GM12878 (cell line): ENCODE results near the gene VRTN. TPM values are rescaled to one million over a fixed set of nuclear protein-coding genes. Genes with fewer than 3 reads are reported as not detected.

Experiments
- ATAC-seq: fragments of 200-7000 bp; cut with Tn5 transposase; 3 replicates; pipeline ENCODE4 v1.9.1; 2020; ENCODE audit warnings: mild to moderate bottlenecking, moderate library complexity
- BruUV-seq: library from RNA; stranded (reverse); fragments of 400-500 nt; replicated peaks from 2 replicates; lab custom pipeline; 2021; lab: Mats Ljungman, UMichigan
- CTCF ChIA-PET: fragments of 300-600 bp; sonication (Branson Sonifier 250); formaldehyde crosslinking; extraction: SDS; loops from one replicate; lab custom pipeline; 2021; ENCODE audit warnings: inconsistent platforms; lab: Yijun Ruan, JAX
- POLR2A ChIA-PET: fragments of 350-600 bp; formaldehyde crosslinking; extraction: SDS; loops from one replicate; lab custom pipeline; 2021; ENCODE audit warnings: inconsistent platforms; lab: Charles Lee
- RAD21 ChIA-PET: fragments of 300-600 bp; sonication (Branson Sonifier 250); formaldehyde crosslinking; loops from one replicate; lab custom pipeline; 2023; ENCODE audit warnings: antibody characterized with exemption; ENCODE audit not compliant: unreplicated experiment; lab: Charles Lee
- SMC1A ChIA-PET: fragments of 300-600 bp; sonication (Branson Sonifier 250); formaldehyde crosslinking; loops from one replicate; lab custom pipeline; 2023; ENCODE audit not compliant: unreplicated experiment, uncharacterized antibody; lab: Charles Lee
- DNase-seq: peaks from one replicate; pipeline ENCODE4 v3.0.0-alpha.2; 2011; ENCODE audit warnings: low read depth, low spot score
- FAIRE-seq: peaks from 3 replicates; lab custom pipeline; 2011; peaks lifted over from hg19 to GRCh38; lab: Jason Lieb, UNC
- H2AFZ ChIP-seq: 2 replicates; pipeline ENCODE4 v1.6.0; 2011; ENCODE audit warnings: low read depth, low read length, control low read depth; ENCODE audit not compliant: control insufficient read depth
- H3K27ac ChIP-seq: 2 replicates; pipeline ENCODE4 v1.5.1; 2011; ENCODE audit warnings: control low read depth; ENCODE audit not compliant: control insufficient read depth, insufficient read depth
- H3K27me3 ChIP-seq, 2 experiments: replicated peaks in 1 of 2; 2 replicates each; pipeline versions ENCODE4 v1.6.0 to v1.6.1; 2011; ENCODE audit warnings: low read length in 1 of 2; ENCODE audit not compliant: control insufficient read depth in 2 of 2, insufficient read depth in 2 of 2
- H3K36me3 ChIP-seq, 2 experiments: 2 replicates each; pipeline ENCODE4 v1.5.1; 2011; ENCODE audit warnings: low read length in 1 of 2; ENCODE audit not compliant: control insufficient read depth in 2 of 2, insufficient read depth in 2 of 2
- H3K4me1 ChIP-seq: 2 replicates; pipeline ENCODE4 v1.6.1; 2011; ENCODE audit warnings: mild to moderate bottlenecking, low read length, moderate library complexity, mixed read lengths; ENCODE audit not compliant: control insufficient read depth, insufficient read depth
- H3K4me2 ChIP-seq: 2 replicates; pipeline ENCODE4 v1.6.0; 2011; ENCODE audit warnings: control low read depth; ENCODE audit not compliant: control insufficient read depth, insufficient read depth
- H3K4me3 ChIP-seq: fragments of 200-600 bp; sonication (generic); 2 replicates; pipeline ENCODE4 v1.5.1; 2016
- H3K79me2 ChIP-seq: 2 replicates; pipeline ENCODE4 v1.6.0; 2011; ENCODE audit warnings: low read length; ENCODE audit not compliant: control insufficient read depth, insufficient read depth
- H3K9ac ChIP-seq: 2 replicates; pipeline ENCODE4 v1.8.0; 2011; ENCODE audit warnings: low read length, control low read depth, mixed read lengths; ENCODE audit not compliant: control insufficient read depth, insufficient read depth
- H3K9me3 ChIP-seq: replicated peaks from 3 replicates; pipeline ENCODE4 v1.5.1; 2011; ENCODE audit warnings: mild to moderate bottlenecking, low read length; ENCODE audit not compliant: control insufficient read depth, insufficient read depth
- H4K20me1 ChIP-seq: 2 replicates; pipeline ENCODE4 v1.6.0; 2011; ENCODE audit not compliant: control insufficient read depth, insufficient read depth
- BCL11A ChIP-seq: IDR thresholded peaks from 2 replicates; pipeline ENCODE4 v1.6.1; 2011; ENCODE audit warnings: low read depth, low read length
- CHD1 ChIP-seq: IDR thresholded peaks from 2 replicates; pipeline ENCODE4 v1.6.1; 2012; ENCODE audit warnings: low read depth, low read length, improper control_type of control experiment
- FOXK2 ChIP-seq: fragments of 450-650 bp; IDR thresholded peaks from 2 replicates; pipeline ENCODE4 v1.6.1; 2017; ENCODE audit warnings: mild to moderate bottlenecking, moderate library complexity
- GABPA ChIP-seq: IDR thresholded peaks from 2 replicates; pipeline ENCODE4 v1.6.1; 2014; ENCODE audit warnings: antibody characterized with exemption, low read depth, mild to moderate bottlenecking, inconsistent platforms
- IKZF1 ChIP-seq: fragments of 450-650 bp; conservative IDR thresholded peaks from 2 replicates; pipeline ENCODE4 v1.6.1; 2017; ENCODE audit warnings: antibody characterized with exemption, mild to moderate bottlenecking
- MTA2 ChIP-seq: fragments of 450-650 bp; IDR thresholded peaks from 2 replicates; pipeline ENCODE4 v1.6.1; 2016; ENCODE audit warnings: low read depth, mild to moderate bottlenecking, moderate library complexity
- PAX8 ChIP-seq: fragments of 450-650 bp; IDR thresholded peaks from 2 replicates; pipeline ENCODE4 v1.6.1; 2017; ENCODE audit warnings: mild to moderate bottlenecking, moderate library complexity
- RAD51 ChIP-seq: fragments of 450-650 bp; IDR thresholded peaks from 2 replicates; pipeline ENCODE4 v1.6.1; 2016; ENCODE audit warnings: moderate library complexity, mild to moderate bottlenecking, inconsistent platforms
- TCF3 ChIP-seq: IDR thresholded peaks from 2 replicates; pipeline ENCODE4 v1.6.1; 2012; ENCODE audit warnings: low read depth, mild to moderate bottlenecking, low read length, borderline replicate concordance; ENCODE audit not compliant: insufficient read depth
- YY1 ChIP-seq: IDR thresholded peaks from 2 replicates; pipeline ENCODE4 v1.6.1; 2011; ENCODE audit warnings: low read depth, mild to moderate bottlenecking, low read length
- ZSCAN29 ChIP-seq: fragments of 450-650 bp; IDR thresholded peaks from 2 replicates; pipeline ENCODE4 v1.6.1; 2017; ENCODE audit warnings: mild to moderate bottlenecking, moderate library complexity
- WGBS: methylation state at CpG from one replicate; pipeline ENCODE4 v1.1.6; 2016; ENCODE audit warnings: low lambda C conversion rate; ENCODE audit not compliant: insufficient replicate concordance, insufficient coverage; ENCODE audit errors: missing lambda C conversion rate; 5-methylcytosine and 5-hydroxymethylcytosine counted together
- in situ Hi-C: fragments of 300-500 bp; cut with MboI; formaldehyde crosslinking; loops from 9 replicates; pipeline ENCODE4 v1.14.3; 2018; ENCODE audit warnings: mixed read lengths
- intact Hi-C: fragments of 100-400 bp; cut with micrococcal nuclease; formaldehyde crosslinking; loops from one replicate; pipeline ENCODE4 v1.14.2; 2022; ENCODE audit not compliant: unreplicated experiment
- polyA plus RNA-seq, 11 experiments: library from polyadenylated mRNA; depleted of rRNA in 4 of 11; unstranded in 6 of 11; stranded (reverse) in 5 of 11; fragments of >200 nt; fragmentation: Nextera tagmentation in 4 of 11; fragmentation: Illumina TruSeq in 1 of 11; extraction: Ambion mirVana in 4 of 11; extraction: Trizol in 1 of 11; gene quantifications; 1 replicate in 1 of 11; 2 replicates in 10 of 11; pipeline versions ENCODE4 v1.2.1 to v1.2.3, GENCODE V29; 2011 to 2016; ENCODE audit warnings: inconsistent platforms in 2 of 11, missing spikeins in 2 of 11, low read depth in 1 of 11
- total RNA-seq, 4 experiments: library from RNA; depleted of rRNA in 3 of 4; stranded (reverse); fragments of >200 nt in 3 of 4; fragmentation: Illumina TruSeq in 1 of 4; extraction: Trizol in 1 of 4; gene quantifications; 2 replicates each; pipeline versions ENCODE4 v1.2.1 to v1.2.3, GENCODE V29; 2013 to 2021
- TF ChIP-seq, protein P1 (sequence below): fragments of 450-650 bp; formaldehyde crosslinking; IDR thresholded peaks from 2 replicates; pipeline ENCODE4 v1.4.0; 2020; ENCODE audit warnings: mild to moderate bottlenecking, moderate library complexity
- TF ChIP-seq, protein P2 (sequence below): IDR thresholded peaks from 2 replicates; pipeline ENCODE4 v1.6.1; 2012; ENCODE audit warnings: improper control_type of control experiment, low read depth, low read length; ENCODE audit not compliant: insufficient replicate concordance

VRTN gene
- total and polyA plus RNA-seq, 10 of the 15 experiments (the other 5 are each of a cell fraction or from before 2014, with no cell fraction given) = 0.31 TPM; not detected in 9

DNA sequence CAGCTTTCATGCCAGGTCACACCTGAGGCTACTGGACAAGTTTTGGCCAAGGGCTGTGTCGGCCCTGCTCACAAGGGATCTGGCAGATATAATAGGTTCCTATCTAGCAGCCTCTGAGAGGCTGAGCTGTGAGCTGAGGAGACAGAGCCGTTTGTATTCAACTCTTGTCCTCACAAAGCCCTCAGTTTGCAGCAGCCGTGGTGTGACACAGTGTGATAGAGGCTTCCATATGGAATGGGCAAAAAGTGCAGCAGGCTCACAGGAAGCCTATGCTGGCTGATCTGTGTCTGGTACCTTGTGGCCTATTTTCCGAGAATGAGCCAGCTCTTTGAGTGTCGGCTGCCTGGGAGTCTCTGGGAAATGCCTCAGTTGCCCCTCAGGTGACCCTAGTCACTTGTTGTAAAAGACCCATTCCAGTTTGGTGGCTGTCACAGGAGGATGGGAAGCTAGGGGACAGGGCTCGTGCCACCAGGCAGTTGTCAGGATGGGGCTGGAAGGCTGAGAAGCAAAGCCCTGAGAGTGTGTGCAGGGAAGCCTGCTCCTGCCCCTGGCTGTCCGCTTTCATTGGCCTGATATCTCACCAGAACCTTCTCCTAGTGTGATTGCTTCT, 16.1 kb downstream of the VRTN start (continued):
- TF ChIP-seq, protein P1, sequence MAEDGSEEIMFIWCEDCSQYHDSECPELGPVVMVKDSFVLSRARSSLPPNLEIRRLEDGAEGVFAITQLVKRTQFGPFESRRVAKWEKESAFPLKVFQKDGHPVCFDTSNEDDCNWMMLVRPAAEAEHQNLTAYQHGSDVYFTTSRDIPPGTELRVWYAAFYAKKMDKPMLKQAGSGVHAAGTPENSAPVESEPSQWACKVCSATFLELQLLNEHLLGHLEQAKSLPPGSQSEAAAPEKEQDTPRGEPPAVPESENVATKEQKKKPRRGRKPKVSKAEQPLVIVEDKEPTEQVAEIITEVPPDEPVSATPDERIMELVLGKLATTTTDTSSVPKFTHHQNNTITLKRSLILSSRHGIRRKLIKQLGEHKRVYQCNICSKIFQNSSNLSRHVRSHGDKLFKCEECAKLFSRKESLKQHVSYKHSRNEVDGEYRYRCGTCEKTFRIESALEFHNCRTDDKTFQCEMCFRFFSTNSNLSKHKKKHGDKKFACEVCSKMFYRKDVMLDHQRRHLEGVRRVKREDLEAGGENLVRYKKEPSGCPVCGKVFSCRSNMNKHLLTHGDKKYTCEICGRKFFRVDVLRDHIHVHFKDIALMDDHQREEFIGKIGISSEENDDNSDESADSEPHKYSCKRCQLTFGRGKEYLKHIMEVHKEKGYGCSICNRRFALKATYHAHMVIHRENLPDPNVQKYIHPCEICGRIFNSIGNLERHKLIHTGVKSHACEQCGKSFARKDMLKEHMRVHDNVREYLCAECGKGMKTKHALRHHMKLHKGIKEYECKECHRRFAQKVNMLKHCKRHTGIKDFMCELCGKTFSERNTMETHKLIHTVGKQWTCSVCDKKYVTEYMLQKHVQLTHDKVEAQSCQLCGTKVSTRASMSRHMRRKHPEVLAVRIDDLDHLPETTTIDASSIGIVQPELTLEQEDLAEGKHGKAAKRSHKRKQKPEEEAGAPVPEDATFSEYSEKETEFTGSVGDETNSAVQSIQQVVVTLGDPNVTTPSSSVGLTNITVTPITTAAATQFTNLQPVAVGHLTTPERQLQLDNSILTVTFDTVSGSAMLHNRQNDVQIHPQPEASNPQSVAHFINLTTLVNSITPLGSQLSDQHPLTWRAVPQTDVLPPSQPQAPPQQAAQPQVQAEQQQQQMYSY (CRISPR knock-in tag) = no peak
- TF ChIP-seq PAX8 = no peak
- TF ChIP-seq RAD51 = no peak
- no peak for TF ChIP-seq CHD1
- no peak for TF ChIP-seq GABPA

DNA sequence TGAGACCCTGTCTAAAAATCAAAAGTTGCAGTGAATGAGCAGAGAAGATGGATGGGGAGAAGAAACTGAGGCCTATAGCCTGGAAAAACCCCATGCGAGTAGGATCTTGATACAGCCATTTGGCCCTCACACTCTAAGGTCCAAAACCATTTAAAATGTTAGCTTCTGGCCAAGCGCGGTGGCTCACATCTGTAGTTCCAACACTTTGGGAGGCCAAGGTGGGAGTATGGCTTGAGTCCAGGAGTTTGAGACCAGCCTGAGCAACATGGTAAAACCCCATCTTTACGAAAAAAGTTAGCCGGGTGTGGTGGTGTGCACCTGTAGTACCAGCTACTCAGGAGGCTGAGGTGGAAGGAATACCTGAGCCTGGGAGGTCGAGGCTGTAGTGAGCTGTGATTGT, 19.8 kb downstream of the VRTN start:
- RAD21 ChIA-PET = no interaction called here
- no peak overlapping the region for H3K9ac ChIP-seq
- no peak overlapping the region for H2AFZ ChIP-seq
- intact Hi-C loops (no loop called here), in situ Hi-C loops (no loop called here)
- peaks cover 2 to 3% of the 10 kb centered on the region in 2 experiments; a peak in 3 of 4 replicates for H3K27me3 ChIP-seq
- H3K4me2 ChIP-seq = no peak overlapping the region
- 61% methylated on average over 6 of the region's 6 CpGs for WGBS
- H4K20me1 ChIP-seq = no peaks in the 10 kb centered on the region
- no peak for FAIRE-seq
- no peaks in the 10 kb centered on the region for H3K36me3 ChIP-seq
- H3K27ac ChIP-seq = no peak overlapping the region
- no peak for DNase-seq
- H3K4me3 ChIP-seq = no peak overlapping the region
- no TSS peak for BruUV-seq
- no peak for ATAC-seq
- H3K79me2 ChIP-seq = no peaks in the 10 kb centered on the region
- CTCF ChIA-PET = interaction anchor here (0.7 kb wide), 1 partner anchor 64 kb away, joined by 3 read pairs; no protein-coding TSS in a partner anchor
- H3K4me1 ChIP-seq = no peaks in the 10 kb centered on the region
- POLR2A ChIA-PET = no interaction called here
- SMC1A ChIA-PET = interaction anchor here (1.0 kb wide), 1 partner anchor 57 kb away, joined by 3 read pairs; no protein-coding TSS in a partner anchor
- H3K9me3 ChIP-seq = no peaks in the 10 kb centered on the region
- no peak for TF ChIP-seq MTA2
- TF ChIP-seq, protein P2, sequence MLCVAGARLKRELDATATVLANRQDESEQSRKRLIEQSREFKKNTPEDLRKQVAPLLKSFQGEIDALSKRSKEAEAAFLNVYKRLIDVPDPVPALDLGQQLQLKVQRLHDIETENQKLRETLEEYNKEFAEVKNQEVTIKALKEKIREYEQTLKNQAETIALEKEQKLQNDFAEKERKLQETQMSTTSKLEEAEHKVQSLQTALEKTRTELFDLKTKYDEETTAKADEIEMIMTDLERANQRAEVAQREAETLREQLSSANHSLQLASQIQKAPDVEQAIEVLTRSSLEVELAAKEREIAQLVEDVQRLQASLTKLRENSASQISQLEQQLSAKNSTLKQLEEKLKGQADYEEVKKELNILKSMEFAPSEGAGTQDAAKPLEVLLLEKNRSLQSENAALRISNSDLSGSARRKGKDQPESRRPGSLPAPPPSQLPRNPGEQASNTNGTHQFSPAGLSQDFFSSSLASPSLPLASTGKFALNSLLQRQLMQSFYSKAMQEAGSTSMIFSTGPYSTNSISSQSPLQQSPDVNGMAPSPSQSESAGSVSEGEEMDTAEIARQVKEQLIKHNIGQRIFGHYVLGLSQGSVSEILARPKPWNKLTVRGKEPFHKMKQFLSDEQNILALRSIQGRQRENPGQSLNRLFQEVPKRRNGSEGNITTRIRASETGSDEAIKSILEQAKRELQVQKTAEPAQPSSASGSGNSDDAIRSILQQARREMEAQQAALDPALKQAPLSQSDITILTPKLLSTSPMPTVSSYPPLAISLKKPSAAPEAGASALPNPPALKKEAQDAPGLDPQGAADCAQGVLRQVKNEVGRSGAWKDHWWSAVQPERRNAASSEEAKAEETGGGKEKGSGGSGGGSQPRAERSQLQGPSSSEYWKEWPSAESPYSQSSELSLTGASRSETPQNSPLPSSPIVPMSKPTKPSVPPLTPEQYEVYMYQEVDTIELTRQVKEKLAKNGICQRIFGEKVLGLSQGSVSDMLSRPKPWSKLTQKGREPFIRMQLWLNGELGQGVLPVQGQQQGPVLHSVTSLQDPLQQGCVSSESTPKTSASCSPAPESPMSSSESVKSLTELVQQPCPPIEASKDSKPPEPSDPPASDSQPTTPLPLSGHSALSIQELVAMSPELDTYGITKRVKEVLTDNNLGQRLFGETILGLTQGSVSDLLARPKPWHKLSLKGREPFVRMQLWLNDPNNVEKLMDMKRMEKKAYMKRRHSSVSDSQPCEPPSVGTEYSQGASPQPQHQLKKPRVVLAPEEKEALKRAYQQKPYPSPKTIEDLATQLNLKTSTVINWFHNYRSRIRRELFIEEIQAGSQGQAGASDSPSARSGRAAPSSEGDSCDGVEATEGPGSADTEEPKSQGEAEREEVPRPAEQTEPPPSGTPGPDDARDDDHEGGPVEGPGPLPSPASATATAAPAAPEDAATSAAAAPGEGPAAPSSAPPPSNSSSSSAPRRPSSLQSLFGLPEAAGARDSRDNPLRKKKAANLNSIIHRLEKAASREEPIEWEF = no peak
- no peak for TF ChIP-seq BCL11A
- no peak for TF ChIP-seq ZSCAN29
- TF ChIP-seq TCF3 = no peak
- no peak for TF ChIP-seq YY1
- no peak for TF ChIP-seq IKZF1
- no peak for TF ChIP-seq FOXK2
